GM12873 (cell line): ENCODE data around the gene CGREF1.

Experiments used
- CTCF ChIP-seq: IDR thresholded peaks from 2 replicates; pipeline ENCODE4 v1.5.1; 2012; ENCODE audit warnings: low read depth, mild to moderate bottlenecking, moderate library complexity, low read length, control low read depth; ENCODE audit not compliant: insufficient read depth; ENCODE audit errors: missing control alignments

The CGREF1 gene

DNA sequence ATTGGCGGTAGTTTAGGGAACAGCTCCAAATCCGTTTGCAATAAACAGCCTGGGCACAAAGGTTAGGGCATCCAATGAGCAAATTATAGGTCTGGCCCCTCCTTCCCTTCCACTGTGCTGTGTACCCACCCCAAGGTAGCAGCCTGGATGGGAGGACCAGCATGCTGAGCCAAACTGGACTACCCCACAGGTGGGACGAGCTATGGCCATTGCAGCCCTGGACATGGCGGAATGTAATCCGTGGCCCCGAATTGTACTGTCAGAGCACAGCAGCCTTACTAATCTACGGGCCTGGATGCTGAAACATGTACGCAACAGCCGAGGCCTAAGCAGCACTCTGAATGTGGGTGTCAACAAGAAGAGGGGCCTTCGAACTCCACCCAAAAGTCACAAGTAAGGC is 60.7 kb downstream of the CGREF1 start:
- TF ChIP-seq CTCF = no peak

DNA sequence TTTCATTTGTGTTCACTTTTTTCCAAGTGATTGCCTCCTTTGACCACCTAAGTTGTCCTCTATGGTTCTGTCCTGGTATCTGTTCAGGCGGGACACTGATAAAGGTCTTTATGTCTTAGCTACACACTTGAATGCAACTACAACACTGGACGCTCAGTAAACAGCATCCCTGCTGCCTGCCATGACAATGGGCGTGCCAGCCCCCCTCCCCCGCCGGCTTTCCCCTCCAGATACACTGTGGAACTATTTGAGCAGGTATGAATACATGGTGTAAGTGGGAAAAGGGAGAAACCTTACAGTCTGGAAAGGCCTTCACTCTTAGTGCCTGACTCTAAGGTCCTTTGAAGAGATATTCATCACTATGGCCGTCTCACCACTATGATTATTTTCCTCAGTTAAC is 61.7 kb downstream of the CGREF1 start:
- no peak for TF ChIP-seq CTCF

- TF ChIP-seq CTCF = no peak
Measured at GRCh38 chr2:27054721-27055120, 64.2 kb downstream of the CGREF1 start.

GRCh38 chr2:27053776-27054175 is 65.2 kb downstream of the CGREF1 start:
- TF ChIP-seq CTCF = no peak

DNA sequence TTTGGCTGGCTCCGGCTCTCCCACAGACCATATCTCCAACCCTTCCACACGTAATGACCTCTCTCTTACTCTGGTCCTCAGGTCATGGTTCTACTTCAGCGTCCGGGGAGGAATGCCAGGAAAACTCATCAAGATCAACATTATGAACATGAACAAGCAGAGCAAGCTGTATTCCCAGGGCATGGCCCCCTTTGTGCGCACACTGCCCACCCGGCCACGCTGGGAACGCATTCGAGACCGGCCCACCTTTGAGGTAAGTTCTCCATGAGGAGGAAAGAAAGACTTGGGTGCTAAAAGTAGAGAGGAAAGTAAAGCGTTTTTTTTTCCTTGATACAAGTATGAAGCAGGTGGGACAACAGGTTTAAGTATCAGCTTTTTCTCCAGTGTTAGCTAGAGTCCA is 65.6 kb downstream of the CGREF1 start:
- no peak for TF ChIP-seq CTCF

- no peak for TF ChIP-seq CTCF
Measured at GRCh38 chr2:27051902-27052645, 66.9 kb downstream of the CGREF1 start.

DNA sequence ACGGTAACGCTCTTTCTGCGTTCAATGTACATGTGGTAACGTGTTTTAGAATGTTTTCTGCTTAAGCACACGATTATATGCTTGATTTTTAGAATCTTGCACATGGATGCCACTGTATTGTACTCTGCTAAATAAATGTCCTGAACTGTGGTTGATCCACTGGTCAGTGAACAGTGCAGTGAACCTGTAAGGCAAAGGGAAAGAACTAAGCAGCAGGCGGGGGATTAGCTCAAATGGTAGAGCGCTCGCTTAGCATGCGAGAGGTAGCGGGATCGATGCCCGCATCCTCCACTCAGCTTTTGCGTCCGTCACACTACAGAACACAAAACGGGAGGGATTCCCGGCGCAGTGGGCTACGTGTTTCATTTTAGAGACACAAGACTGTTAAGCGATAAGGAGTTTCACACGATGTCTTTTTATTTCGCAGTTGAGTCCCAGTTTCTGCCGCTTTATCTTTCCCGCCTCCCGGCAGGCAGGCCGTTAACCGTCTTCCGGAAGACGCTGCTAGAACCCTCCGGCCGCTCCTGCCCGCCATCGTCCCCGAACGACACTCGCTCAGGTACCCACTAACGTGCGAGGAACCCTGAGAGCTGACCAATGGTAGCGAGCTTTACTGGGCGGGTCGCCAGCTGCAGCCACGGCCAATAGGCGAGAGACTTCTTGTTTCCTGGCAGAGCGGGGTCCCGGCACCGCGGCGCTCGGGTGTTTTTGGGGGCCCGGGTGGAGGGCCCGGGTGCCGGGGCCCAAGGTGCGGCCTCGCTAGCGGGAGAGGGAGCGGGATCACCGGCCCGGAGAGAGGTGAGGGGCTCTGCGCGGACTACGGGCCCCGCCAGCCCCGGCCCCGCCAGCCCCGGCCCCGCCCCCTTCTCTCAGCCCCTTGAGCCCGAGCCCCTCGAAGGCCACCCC is 67.7 kb downstream of the CGREF1 start, which contains the start of gene AGBL5:
TSS of gene AGBL5 (plus strand) at position 673 of the 906 bp plus-strand sequence. CDS start 1,291 bp downstream, outside the sequence.
- no peak for TF ChIP-seq CTCF
